WTC11 (cell line): ENCODE measurements around the gene GUF1. TPM values are rescaled to one million over a fixed set of nuclear protein-coding genes. Genes with fewer than 3 reads are reported as not detected.

Experiments
- ATAC-seq: fragments of 200-7000 bp; cut with Tn5 transposase; 2 replicates; pipeline ENCODE4 v1.10.0; 2021; ENCODE audit warnings: mild to moderate bottlenecking, moderate library complexity
- CTCF ChIA-PET: fragments of 300-600 bp; sonication (Branson Sonifier 250); formaldehyde crosslinking; loops from one replicate; lab custom pipeline; 2021; ENCODE audit warnings: antibody characterized with exemption; lab: Charles Lee
- POLR2A ChIA-PET: fragments of 350-600 bp; sonication (Branson Sonifier 250); formaldehyde crosslinking; loops from one replicate; lab custom pipeline; 2021; ENCODE audit warnings: antibody characterized with exemption; lab: Charles Lee
- DNase-seq: peaks from one replicate; pipeline ENCODE4 v3.0.0; 2021; ENCODE audit warnings: low spot score
- H3K27ac Mint-ChIP-seq: 2 replicates; pipeline ENCODE4 v1.8.0; 2021; ENCODE audit warnings: mixed read lengths
- H3K27me3 Mint-ChIP-seq: 2 replicates; pipeline ENCODE4 v1.8.0; 2021; ENCODE audit warnings: low read depth, mild to moderate bottlenecking, moderate library complexity, mixed read lengths
- H3K36me3 Mint-ChIP-seq: 2 replicates; pipeline ENCODE4 v1.8.0; 2021; ENCODE audit warnings: mixed read lengths
- H3K4me1 Mint-ChIP-seq: 2 replicates; pipeline ENCODE4 v1.8.0; 2022; ENCODE audit warnings: mixed read lengths
- H3K4me3 Mint-ChIP-seq: 2 replicates; pipeline ENCODE4 v1.8.0; 2021; ENCODE audit warnings: mild to moderate bottlenecking, moderate library complexity, mixed read lengths
- H3K9me3 Mint-ChIP-seq: 2 replicates; pipeline ENCODE4 v1.8.0; 2021; ENCODE audit warnings: mixed read lengths
- ESRRA ChIP-seq: sonication (generic); formaldehyde crosslinking; IDR thresholded peaks from 2 replicates; pipeline ENCODE4 v1.8.1; 2022; ENCODE audit warnings: mild to moderate bottlenecking, missing genetic modification reagents, borderline replicate concordance
- ETV6 ChIP-seq: sonication (generic); formaldehyde crosslinking; IDR thresholded peaks from 2 replicates; pipeline ENCODE4 v1.8.1; 2022; ENCODE audit warnings: mild to moderate bottlenecking, missing genetic modification reagents
- GRHL2 ChIP-seq: fragments of 250-450 bp; sonication (Bioruptor Pico); IDR thresholded peaks from 2 replicates; pipeline ENCODE4 v1.8.0; 2022; ENCODE audit warnings: mild to moderate bottlenecking, moderate library complexity; ENCODE audit not compliant: insufficient replicate concordance, severe bottlenecking
- MXD4 ChIP-seq: fragments of 250-450 bp; sonication (Bioruptor Pico); IDR thresholded peaks from 2 replicates; pipeline ENCODE4 v1.8.0; 2021; ENCODE audit warnings: mild to moderate bottlenecking, moderate library complexity, borderline replicate concordance
- MYBL2 ChIP-seq: sonication (generic); formaldehyde crosslinking; IDR thresholded peaks from 2 replicates; pipeline ENCODE4 v1.8.1; 2023; ENCODE audit warnings: mild to moderate bottlenecking, moderate library complexity, missing genetic modification reagents
- NFYB ChIP-seq: sonication (generic); formaldehyde crosslinking; conservative IDR thresholded peaks from 2 replicates; pipeline ENCODE4 v1.8.0; 2022; ENCODE audit warnings: low read depth, missing genetic modification reagents
- NR1H2 ChIP-seq: sonication (generic); formaldehyde crosslinking; IDR thresholded peaks from 2 replicates; pipeline ENCODE4 v1.9.0; 2021; ENCODE audit warnings: mild to moderate bottlenecking, moderate library complexity, missing genetic modification reagents
- NR3C1 ChIP-seq: sonication (generic); formaldehyde crosslinking; conservative IDR thresholded peaks from 2 replicates; pipeline ENCODE4 v1.8.1; 2023; ENCODE audit warnings: low read depth, mild to moderate bottlenecking, missing genetic modification reagents
- SMAD3 ChIP-seq: sonication (generic); formaldehyde crosslinking; IDR thresholded peaks from 2 replicates; pipeline ENCODE4 v1.8.0; 2022; ENCODE audit warnings: missing genetic modification reagents, mild to moderate bottlenecking, borderline replicate concordance
- SOX15 ChIP-seq: fragments of 250-450 bp; sonication (Bioruptor Pico); IDR thresholded peaks from 2 replicates; pipeline ENCODE4 v1.9.0; 2021; ENCODE audit warnings: mild to moderate bottlenecking
- ZBTB21 ChIP-seq: sonication (generic); formaldehyde crosslinking; IDR thresholded peaks from 2 replicates; pipeline ENCODE4 v1.8.1; 2023; ENCODE audit warnings: mild to moderate bottlenecking, missing genetic modification reagents, borderline replicate concordance
- ZNF138 ChIP-seq: sonication (generic); formaldehyde crosslinking; conservative IDR thresholded peaks from 2 replicates; pipeline ENCODE4 v1.8.1; 2022; ENCODE audit warnings: mild to moderate bottlenecking, moderate library complexity, missing genetic modification reagents
- ZNF396 ChIP-seq: fragments of 250-450 bp; sonication (Bioruptor Pico); IDR thresholded peaks from 2 replicates; pipeline ENCODE4 v1.8.0; 2021; ENCODE audit warnings: mild to moderate bottlenecking, moderate library complexity, borderline replicate concordance
- total RNA-seq: library from RNA; stranded (reverse); gene quantifications from 3 replicates; pipeline ENCODE4 v1.2.3, GENCODE V29; 2021
- TF ChIP-seq, protein P1 (sequence below): sonication (generic); formaldehyde crosslinking; IDR thresholded peaks from 2 replicates; pipeline ENCODE4 v1.8.1; 2022; ENCODE audit warnings: mild to moderate bottlenecking, missing genetic modification reagents, moderate library complexity, borderline replicate concordance
- TF ChIP-seq, protein P2 (sequence below): sonication (generic); formaldehyde crosslinking; IDR thresholded peaks from 2 replicates; pipeline ENCODE4 v1.8.0; 2022; ENCODE audit warnings: missing genetic modification reagents
- TF ChIP-seq, protein P3 (sequence below): sonication (generic); formaldehyde crosslinking; IDR thresholded peaks from 2 replicates; pipeline ENCODE4 v1.8.0; 2023; ENCODE audit warnings: mild to moderate bottlenecking, missing genetic modification reagents
- TF ChIP-seq, protein P4 (sequence below): sonication (generic); formaldehyde crosslinking; IDR thresholded peaks from 2 replicates; pipeline ENCODE4 v1.8.0; 2022; ENCODE audit warnings: mild to moderate bottlenecking, missing genetic modification reagents
- TF ChIP-seq, protein P5 (sequence below): sonication (generic); formaldehyde crosslinking; IDR thresholded peaks from 2 replicates; pipeline ENCODE4 v1.8.1; 2022; ENCODE audit warnings: low read depth, mild to moderate bottlenecking, moderate library complexity, missing genetic modification reagents, borderline replicate concordance
- TF ChIP-seq, protein P6 (sequence below): sonication (generic); formaldehyde crosslinking; IDR thresholded peaks from 2 replicates; pipeline ENCODE4 v1.8.1; 2023; ENCODE audit warnings: mild to moderate bottlenecking, missing genetic modification reagents, borderline replicate concordance

GUF1 gene
- total RNA-seq, 1 experiment from 2014 or later = 37.6 TPM

DNA sequence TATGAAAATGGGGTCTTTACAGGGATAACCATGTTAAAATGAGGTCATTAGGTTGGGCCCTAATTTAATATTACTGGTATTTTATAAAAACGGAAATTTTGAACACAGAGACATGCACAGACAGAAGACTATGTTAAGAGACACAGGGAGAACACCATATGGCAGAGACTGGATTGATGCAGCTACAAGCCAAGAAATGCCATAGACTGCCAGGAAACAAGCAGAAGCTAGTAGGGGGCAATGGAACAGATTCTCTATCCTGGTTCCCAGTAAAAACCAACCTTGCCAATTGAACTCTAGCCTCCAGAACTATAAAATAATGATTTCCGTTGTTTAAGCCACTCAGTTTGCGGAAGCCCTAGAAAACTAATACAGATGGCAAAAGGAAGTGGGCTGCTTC lies 6.6 kb upstream of the GUF1 start:
- no peak for ATAC-seq
- no peaks in the 10 kb centered on the region for H3K4me1 Mint-ChIP-seq
- H3K27me3 Mint-ChIP-seq = peaks cover 12% of the 10 kb centered on the region
- no peak overlapping the region for H3K4me3 Mint-ChIP-seq
- no peaks in the 10 kb centered on the region for H3K36me3 Mint-ChIP-seq
- ChIA-PET CTCF (no interaction called here), POLR2A (no interaction called here)
- no peak overlapping the region for H3K27ac Mint-ChIP-seq
- H3K9me3 Mint-ChIP-seq = no peaks in the 10 kb centered on the region
- TF ChIP-seq NR1H2 (CRISPR knock-in tag) = no peak
- TF ChIP-seq SOX15 (CRISPR knock-in tag) = no peak
- TF ChIP-seq, protein P1, sequence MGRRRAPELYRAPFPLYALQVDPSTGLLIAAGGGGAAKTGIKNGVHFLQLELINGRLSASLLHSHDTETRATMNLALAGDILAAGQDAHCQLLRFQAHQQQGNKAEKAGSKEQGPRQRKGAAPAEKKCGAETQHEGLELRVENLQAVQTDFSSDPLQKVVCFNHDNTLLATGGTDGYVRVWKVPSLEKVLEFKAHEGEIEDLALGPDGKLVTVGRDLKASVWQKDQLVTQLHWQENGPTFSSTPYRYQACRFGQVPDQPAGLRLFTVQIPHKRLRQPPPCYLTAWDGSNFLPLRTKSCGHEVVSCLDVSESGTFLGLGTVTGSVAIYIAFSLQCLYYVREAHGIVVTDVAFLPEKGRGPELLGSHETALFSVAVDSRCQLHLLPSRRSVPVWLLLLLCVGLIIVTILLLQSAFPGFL (CRISPR knock-in tag) = no peak
- no peak for TF ChIP-seq ETV6 (CRISPR knock-in tag)
- TF ChIP-seq ZBTB21 (CRISPR knock-in tag) = no peak
- TF ChIP-seq MXD4 = no peak
- TF ChIP-seq ZNF138 = no peak
- TF ChIP-seq, protein P2, sequence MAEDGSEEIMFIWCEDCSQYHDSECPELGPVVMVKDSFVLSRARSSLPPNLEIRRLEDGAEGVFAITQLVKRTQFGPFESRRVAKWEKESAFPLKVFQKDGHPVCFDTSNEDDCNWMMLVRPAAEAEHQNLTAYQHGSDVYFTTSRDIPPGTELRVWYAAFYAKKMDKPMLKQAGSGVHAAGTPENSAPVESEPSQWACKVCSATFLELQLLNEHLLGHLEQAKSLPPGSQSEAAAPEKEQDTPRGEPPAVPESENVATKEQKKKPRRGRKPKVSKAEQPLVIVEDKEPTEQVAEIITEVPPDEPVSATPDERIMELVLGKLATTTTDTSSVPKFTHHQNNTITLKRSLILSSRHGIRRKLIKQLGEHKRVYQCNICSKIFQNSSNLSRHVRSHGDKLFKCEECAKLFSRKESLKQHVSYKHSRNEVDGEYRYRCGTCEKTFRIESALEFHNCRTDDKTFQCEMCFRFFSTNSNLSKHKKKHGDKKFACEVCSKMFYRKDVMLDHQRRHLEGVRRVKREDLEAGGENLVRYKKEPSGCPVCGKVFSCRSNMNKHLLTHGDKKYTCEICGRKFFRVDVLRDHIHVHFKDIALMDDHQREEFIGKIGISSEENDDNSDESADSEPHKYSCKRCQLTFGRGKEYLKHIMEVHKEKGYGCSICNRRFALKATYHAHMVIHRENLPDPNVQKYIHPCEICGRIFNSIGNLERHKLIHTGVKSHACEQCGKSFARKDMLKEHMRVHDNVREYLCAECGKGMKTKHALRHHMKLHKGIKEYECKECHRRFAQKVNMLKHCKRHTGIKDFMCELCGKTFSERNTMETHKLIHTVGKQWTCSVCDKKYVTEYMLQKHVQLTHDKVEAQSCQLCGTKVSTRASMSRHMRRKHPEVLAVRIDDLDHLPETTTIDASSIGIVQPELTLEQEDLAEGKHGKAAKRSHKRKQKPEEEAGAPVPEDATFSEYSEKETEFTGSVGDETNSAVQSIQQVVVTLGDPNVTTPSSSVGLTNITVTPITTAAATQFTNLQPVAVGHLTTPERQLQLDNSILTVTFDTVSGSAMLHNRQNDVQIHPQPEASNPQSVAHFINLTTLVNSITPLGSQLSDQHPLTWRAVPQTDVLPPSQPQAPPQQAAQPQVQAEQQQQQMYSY (CRISPR knock-in tag) = no peak
- no peak for TF ChIP-seq SMAD3 (CRISPR knock-in tag)
- TF ChIP-seq, protein P3, sequence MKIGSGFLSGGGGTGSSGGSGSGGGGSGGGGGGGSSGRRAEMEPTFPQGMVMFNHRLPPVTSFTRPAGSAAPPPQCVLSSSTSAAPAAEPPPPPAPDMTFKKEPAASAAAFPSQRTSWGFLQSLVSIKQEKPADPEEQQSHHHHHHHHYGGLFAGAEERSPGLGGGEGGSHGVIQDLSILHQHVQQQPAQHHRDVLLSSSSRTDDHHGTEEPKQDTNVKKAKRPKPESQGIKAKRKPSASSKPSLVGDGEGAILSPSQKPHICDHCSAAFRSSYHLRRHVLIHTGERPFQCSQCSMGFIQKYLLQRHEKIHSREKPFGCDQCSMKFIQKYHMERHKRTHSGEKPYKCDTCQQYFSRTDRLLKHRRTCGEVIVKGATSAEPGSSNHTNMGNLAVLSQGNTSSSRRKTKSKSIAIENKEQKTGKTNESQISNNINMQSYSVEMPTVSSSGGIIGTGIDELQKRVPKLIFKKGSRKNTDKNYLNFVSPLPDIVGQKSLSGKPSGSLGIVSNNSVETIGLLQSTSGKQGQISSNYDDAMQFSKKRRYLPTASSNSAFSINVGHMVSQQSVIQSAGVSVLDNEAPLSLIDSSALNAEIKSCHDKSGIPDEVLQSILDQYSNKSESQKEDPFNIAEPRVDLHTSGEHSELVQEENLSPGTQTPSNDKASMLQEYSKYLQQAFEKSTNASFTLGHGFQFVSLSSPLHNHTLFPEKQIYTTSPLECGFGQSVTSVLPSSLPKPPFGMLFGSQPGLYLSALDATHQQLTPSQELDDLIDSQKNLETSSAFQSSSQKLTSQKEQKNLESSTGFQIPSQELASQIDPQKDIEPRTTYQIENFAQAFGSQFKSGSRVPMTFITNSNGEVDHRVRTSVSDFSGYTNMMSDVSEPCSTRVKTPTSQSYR (CRISPR knock-in tag) = no peak
- TF ChIP-seq ESRRA (CRISPR knock-in tag) = no peak
- no peak for TF ChIP-seq NR3C1 (CRISPR knock-in tag)
- TF ChIP-seq, protein P4, sequence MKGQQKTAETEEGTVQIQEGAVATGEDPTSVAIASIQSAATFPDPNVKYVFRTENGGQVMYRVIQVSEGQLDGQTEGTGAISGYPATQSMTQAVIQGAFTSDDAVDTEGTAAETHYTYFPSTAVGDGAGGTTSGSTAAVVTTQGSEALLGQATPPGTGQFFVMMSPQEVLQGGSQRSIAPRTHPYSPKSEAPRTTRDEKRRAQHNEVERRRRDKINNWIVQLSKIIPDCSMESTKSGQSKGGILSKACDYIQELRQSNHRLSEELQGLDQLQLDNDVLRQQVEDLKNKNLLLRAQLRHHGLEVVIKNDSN (CRISPR knock-in tag) = no peak
- TF ChIP-seq NFYB = no peak
- no peak for TF ChIP-seq GRHL2 (CRISPR knock-in tag)
- TF ChIP-seq MYBL2 = no peak
- TF ChIP-seq, protein P5, sequence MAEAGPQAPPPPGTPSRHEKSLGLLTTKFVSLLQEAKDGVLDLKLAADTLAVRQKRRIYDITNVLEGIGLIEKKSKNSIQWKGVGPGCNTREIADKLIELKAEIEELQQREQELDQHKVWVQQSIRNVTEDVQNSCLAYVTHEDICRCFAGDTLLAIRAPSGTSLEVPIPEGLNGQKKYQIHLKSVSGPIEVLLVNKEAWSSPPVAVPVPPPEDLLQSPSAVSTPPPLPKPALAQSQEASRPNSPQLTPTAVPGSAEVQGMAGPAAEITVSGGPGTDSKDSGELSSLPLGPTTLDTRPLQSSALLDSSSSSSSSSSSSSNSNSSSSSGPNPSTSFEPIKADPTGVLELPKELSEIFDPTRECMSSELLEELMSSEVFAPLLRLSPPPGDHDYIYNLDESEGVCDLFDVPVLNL (CRISPR knock-in tag) = no peak
- TF ChIP-seq, protein P6, sequence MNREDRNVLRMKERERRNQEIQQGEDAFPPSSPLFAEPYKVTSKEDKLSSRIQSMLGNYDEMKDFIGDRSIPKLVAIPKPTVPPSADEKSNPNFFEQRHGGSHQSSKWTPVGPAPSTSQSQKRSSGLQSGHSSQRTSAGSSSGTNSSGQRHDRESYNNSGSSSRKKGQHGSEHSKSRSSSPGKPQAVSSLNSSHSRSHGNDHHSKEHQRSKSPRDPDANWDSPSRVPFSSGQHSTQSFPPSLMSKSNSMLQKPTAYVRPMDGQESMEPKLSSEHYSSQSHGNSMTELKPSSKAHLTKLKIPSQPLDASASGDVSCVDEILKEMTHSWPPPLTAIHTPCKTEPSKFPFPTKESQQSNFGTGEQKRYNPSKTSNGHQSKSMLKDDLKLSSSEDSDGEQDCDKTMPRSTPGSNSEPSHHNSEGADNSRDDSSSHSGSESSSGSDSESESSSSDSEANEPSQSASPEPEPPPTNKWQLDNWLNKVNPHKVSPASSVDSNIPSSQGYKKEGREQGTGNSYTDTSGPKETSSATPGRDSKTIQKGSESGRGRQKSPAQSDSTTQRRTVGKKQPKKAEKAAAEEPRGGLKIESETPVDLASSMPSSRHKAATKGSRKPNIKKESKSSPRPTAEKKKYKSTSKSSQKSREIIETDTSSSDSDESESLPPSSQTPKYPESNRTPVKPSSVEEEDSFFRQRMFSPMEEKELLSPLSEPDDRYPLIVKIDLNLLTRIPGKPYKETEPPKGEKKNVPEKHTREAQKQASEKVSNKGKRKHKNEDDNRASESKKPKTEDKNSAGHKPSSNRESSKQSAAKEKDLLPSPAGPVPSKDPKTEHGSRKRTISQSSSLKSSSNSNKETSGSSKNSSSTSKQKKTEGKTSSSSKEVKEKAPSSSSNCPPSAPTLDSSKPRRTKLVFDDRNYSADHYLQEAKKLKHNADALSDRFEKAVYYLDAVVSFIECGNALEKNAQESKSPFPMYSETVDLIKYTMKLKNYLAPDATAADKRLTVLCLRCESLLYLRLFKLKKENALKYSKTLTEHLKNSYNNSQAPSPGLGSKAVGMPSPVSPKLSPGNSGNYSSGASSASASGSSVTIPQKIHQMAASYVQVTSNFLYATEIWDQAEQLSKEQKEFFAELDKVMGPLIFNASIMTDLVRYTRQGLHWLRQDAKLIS = no peak
- no peak for TF ChIP-seq ZNF396
- DNase-seq = no peak
